Transverse colon (tissue), 4 donors: ENCODE data around the gene OAS1. TPM values are rescaled to one million over a fixed set of nuclear protein-coding genes. Genes with fewer than 3 reads are reported as not detected.

Source experiments
- DNase-seq: peaks from one replicate; pipeline ENCODE4 v3.0.0-alpha.2; 2019
- H3K27ac ChIP-seq, 4 donors: fragments of 200-600 bp; sonication (generic); 2 replicates each; pipeline ENCODE4 v1.5.1; 2016 to 2018; ENCODE audit warnings: inconsistent platforms in 4 of 4
- H3K27me3 ChIP-seq: fragments of 200-600 bp; sonication (generic); 2 replicates; pipeline ENCODE4 v1.5.1; 2017; ENCODE audit warnings: inconsistent platforms
- H3K36me3 ChIP-seq, 4 donors: fragments of 200-600 bp; sonication (generic); 2 replicates each; pipeline ENCODE4 v1.5.1; 2017 to 2019; ENCODE audit warnings: inconsistent platforms in 4 of 4
- H3K4me1 ChIP-seq, 4 donors: fragments of 200-600 bp; sonication (generic); 2 replicates each; pipeline ENCODE4 v1.5.1; 2017 to 2020; ENCODE audit warnings: inconsistent platforms in 4 of 4
- H3K4me3 ChIP-seq, 4 donors: fragments of 200-600 bp; sonication (generic); 1 replicate in 1 of 4; 2 replicates in 3 of 4; pipeline versions ENCODE4 v1.5.1 to v1.6.1; 2017 to 2019; ENCODE audit warnings: inconsistent platforms in 4 of 4
- H3K9me3 ChIP-seq, 2 donors: fragments of 200-600 bp; sonication (generic); 2 replicates each; pipeline ENCODE4 v1.5.1; 2017 to 2019; ENCODE audit warnings: inconsistent platforms in 2 of 2
- EP300 ChIP-seq: sonication (generic); formaldehyde crosslinking; IDR thresholded peaks from one replicate; pipeline ENCODE4 v1.6.1; 2017; ENCODE audit warnings: antibody characterized with exemption, low read depth
- POLR2A ChIP-seq: fragments of 450-650 bp; IDR thresholded peaks from one replicate; pipeline ENCODE4 v1.6.1; 2016; ENCODE audit warnings: antibody characterized with exemption, mild to moderate bottlenecking, moderate library complexity
- POLR2AphosphoS5 ChIP-seq, 3 donors: sonication (generic); formaldehyde crosslinking; IDR thresholded peaks; one replicate each; pipeline ENCODE4 v1.6.1; 2016; ENCODE audit warnings: antibody characterized with exemption in 3 of 3
- WGBS, 2 donors: methylation state at CpG; one replicate each; pipeline ENCODE4 v1.1.5; 2018; ENCODE audit warnings: low coverage in 1 of 2; 5-methylcytosine and 5-hydroxymethylcytosine counted together
- in situ Hi-C, 4 donors: fragments of 200-750 bp; cut with MboI; loops; one replicate each; pipeline versions ENCODE4 v1.15.0 to v1.15.1; 2017; ENCODE audit warnings: low sequenced_read_pairs in 3 of 4, low pct_ligation_motif_present in 1 of 4, low pct_unique_long_range_greater_than_20kb in 1 of 4
- intact Hi-C: fragments of 100-400 bp; cut with DNase I; formaldehyde crosslinking; loops from one replicate; pipeline ENCODE4 v1.15.1; 2023; ENCODE audit warnings: low total_unique reads
- total RNA-seq, 4 donors: library from RNA; depleted of rRNA; stranded (reverse); fragments of >200 nt; gene quantifications; one replicate each; pipeline ENCODE4 v1.1.0, GENCODE V29; 2016
- TF ChIP-seq, protein P1 (sequence below), 5 experiments: fragments of 200-600 bp in 3 of 5; fragments of 450-650 bp in 2 of 5; sonication (generic) in 3 of 5; IDR thresholded peaks; 1 replicate in 2 of 5; 2 replicates in 3 of 5; pipeline ENCODE4 v1.5.1; 2016 to 2017; ENCODE audit warnings: antibody characterized with exemption in 5 of 5, inconsistent platforms in 3 of 5, mild to moderate bottlenecking in 2 of 5, moderate library complexity in 1 of 5

Gene OAS1
- total RNA-seq, 4 donors from 2014 or later = 30.1 to 101 (median 82.1) TPM

DNA sequence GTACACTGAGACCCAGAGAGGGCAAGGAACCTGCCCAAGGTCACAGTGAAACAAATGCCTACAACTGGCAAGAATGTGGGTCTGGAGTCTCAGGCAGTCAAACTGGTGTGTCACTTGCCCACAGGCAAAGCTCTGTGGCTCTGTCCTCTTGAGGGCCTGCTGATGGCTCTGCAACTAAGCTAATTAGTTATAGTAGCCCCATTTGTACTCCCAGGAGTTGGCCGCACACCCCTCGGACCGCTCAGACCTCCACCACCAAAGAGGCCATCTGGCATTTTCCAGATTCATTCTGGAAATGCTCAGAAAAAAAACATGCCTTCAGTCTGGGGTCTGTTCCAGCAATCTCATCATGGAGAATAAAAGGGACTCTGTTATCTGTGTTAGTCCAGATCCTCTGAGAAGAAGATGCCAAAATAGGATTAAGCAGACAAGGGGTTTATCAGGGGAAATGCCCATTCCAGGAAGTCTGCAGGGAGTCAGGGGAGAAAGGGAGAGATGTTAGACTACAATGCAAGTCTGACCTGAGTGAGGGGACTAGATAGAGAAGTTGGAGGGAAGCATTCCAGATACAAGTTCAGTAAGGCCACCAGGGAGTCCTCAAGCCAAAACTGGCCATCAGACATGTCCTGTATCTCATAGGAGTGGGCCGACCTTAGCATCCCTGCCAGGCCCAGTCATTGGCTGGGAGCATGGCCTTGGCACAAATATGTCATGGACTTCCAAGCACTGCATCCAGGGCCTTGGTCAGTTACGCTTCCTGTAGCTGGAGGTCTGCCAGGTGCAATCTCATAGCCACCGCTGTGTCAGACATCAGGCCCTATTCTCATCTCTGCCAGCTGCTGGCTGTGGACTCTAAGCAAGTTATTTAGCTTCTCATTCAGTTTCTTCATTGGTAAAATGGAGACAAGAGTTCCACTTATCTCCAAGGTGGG lies 15.4 kb upstream of the OAS1 start:
- intact Hi-C loops = no loop called here
- Histone ChIP-seq H3K4me3 (no peak overlapping the region), H3K36me3 (no peaks in the 10 kb centered on the region), H3K27me3 (no peaks in the 10 kb centered on the region), H3K4me1 (no peaks in the 10 kb centered on the region), H3K27ac (no peak overlapping the region), H3K9me3 (no peaks in the 10 kb centered on the region)
- in situ Hi-C loops = no loop called here
- DNase-seq = no peak
- TF ChIP-seq EP300 = no peak
- TF ChIP-seq POLR2AphosphoS5 (IDR thresholded peaks at IDR 0.05) = no peak
- TF ChIP-seq, protein P1, sequence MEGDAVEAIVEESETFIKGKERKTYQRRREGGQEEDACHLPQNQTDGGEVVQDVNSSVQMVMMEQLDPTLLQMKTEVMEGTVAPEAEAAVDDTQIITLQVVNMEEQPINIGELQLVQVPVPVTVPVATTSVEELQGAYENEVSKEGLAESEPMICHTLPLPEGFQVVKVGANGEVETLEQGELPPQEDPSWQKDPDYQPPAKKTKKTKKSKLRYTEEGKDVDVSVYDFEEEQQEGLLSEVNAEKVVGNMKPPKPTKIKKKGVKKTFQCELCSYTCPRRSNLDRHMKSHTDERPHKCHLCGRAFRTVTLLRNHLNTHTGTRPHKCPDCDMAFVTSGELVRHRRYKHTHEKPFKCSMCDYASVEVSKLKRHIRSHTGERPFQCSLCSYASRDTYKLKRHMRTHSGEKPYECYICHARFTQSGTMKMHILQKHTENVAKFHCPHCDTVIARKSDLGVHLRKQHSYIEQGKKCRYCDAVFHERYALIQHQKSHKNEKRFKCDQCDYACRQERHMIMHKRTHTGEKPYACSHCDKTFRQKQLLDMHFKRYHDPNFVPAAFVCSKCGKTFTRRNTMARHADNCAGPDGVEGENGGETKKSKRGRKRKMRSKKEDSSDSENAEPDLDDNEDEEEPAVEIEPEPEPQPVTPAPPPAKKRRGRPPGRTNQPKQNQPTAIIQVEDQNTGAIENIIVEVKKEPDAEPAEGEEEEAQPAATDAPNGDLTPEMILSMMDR (IDR thresholded peaks at IDR 0.05) = no peak
- TF ChIP-seq POLR2A = no peak
- WGBS, 2 donors = 80% methylated on average over 6 of the region's 6 CpGs; no CpG with 5 or more reads in 1 of the 2 donors

DNA sequence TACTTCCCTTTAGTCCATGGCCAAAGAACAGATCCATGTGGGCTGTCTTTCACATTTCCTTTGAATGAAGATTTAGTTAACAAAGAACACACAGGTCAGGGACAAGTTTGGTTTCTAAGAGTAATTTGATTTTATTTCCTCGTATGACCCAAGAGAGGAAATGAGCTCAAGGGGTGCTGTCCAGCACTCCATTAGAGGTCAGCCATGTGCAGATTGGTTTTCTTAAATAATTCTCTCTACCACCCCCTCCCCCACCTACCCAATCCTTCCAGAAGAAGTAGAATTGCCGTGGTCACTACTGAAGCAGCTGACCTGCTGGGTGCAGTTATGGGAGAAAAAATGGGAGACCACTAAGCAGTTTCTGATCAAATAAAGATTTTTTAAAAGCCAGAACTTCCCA lies 13.9 kb upstream of the OAS1 start:
- in situ Hi-C loops (no loop called here), intact Hi-C loops (no loop called here)
- Histone ChIP-seq H3K9me3 (no peaks in the 10 kb centered on the region), H3K27ac (no peak overlapping the region), H3K4me1 (no peaks in the 10 kb centered on the region), H3K4me3 (no peak overlapping the region), H3K36me3 (no peaks in the 10 kb centered on the region), H3K27me3 (no peaks in the 10 kb centered on the region)
- DNase-seq = no peak
- 0 to 32% methylated on average over 1 to 2 of the region's 2 CpGs for WGBS, 2 donors
- TF ChIP-seq POLR2A = no peak
- TF ChIP-seq EP300 = no peak
- TF ChIP-seq, protein P1 (IDR thresholded peaks at IDR 0.05) = no peak
- TF ChIP-seq POLR2AphosphoS5 (IDR thresholded peaks at IDR 0.05) = no peak

DNA sequence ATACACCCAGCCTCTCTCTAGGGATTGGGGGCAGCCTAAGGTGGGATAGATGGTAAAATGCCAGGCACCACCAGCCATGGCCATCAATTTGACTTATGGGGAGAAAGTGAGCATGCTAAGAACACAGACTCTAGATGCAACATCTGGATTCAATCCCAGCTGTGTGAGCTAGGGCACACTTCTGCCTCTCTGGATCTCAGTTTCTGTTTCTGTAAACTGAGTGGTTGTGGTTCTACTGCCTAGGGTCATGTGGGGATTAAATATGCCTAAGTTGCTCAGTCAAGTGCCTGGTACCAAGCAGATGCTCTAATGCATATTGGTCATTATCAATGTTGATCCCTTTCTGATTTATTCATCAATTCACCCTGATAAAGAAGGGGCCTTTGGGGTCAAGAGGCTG lies 12.6 kb upstream of the OAS1 start:
- H3K27ac ChIP-seq = no peak overlapping the region
- no peak for DNase-seq
- in situ Hi-C loops = no loop called here
- no peaks in the 10 kb centered on the region for H3K27me3 ChIP-seq
- no peaks in the 10 kb centered on the region for H3K4me1 ChIP-seq
- no peaks in the 10 kb centered on the region for H3K9me3 ChIP-seq
- intact Hi-C loops = no loop called here
- no peak overlapping the region for H3K4me3 ChIP-seq
- no peaks in the 10 kb centered on the region for H3K36me3 ChIP-seq
- no peak for TF ChIP-seq POLR2A
- TF ChIP-seq, protein P1 (IDR thresholded peaks at IDR 0.05) = no peak
- TF ChIP-seq EP300 = no peak
- no peak for TF ChIP-seq POLR2AphosphoS5 (IDR thresholded peaks at IDR 0.05)

DNA sequence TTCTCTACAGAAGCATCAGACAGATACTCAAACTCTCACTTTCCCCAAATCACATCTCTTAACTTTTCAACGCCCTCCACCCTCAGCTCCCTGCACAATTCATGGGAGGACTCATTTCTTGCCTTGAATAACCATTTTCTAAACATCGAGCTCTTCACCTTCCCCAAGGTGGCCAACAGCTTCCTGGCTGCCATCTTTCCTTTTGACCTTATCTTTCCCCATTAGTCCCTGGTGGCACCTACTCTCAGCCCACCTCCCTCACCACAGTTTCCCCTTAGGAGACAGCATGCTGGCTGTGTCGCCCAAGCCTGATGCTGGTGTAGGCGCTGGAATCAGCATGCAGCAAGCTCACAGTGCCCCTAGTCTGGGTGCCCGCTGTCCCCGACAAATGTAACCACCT lies 8.4 kb upstream of the OAS1 start:
- H3K27ac ChIP-seq = no peak overlapping the region
- no peaks in the 10 kb centered on the region for H3K27me3 ChIP-seq
- no peak for DNase-seq
- H3K4me3 ChIP-seq = no peak overlapping the region
- H3K9me3 ChIP-seq = no peaks in the 10 kb centered on the region
- peaks cover 0 to 23% (median 10%) of the 10 kb centered on the region in 4 donors for H3K4me1 ChIP-seq
- intact Hi-C loops = no loop called here
- H3K36me3 ChIP-seq = no peaks in the 10 kb centered on the region
- TF ChIP-seq EP300 = no peak
- TF ChIP-seq POLR2A = no peak
- TF ChIP-seq, protein P1 (IDR thresholded peaks at IDR 0.05) = no peak
- no peak for TF ChIP-seq POLR2AphosphoS5 (IDR thresholded peaks at IDR 0.05)
- in situ Hi-C loops = no loop called here
- WGBS, 2 donors = 60 to 91% methylated on average over 4 to 6 of the region's 6 CpGs
